Measurements from ENCODE around the gene ZNF598.

Gene ZNF598

GRCh38 chr16:1991948-1992703 lies 17.5 kb downstream of the ZNF598 start:
- peak in 50 of 51 donors; percentile 18 to 92 (median 80) for DNase-seq

DNA sequence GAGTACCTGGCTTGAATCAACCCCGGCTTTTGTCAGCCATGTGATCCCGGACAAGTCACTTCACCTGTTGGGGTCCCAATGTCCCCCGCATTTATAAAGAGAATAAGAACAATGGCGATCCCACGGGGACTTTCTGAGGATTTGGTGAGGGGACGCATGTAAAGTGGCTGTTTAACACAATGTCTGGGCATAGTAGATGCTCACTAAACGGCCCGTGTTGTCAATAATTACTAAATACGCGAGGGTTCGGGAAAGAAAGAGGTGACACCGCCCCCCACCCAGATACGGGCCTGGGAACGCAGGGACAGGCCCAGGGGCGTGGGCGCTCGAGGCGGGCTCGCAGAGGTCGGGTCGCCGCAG lies 18.1 kb downstream of the ZNF598 start:
- DNase-seq, result no peak

GRCh38 chr16:1991135-1991551 lies 18.5 kb downstream of the ZNF598 start:
- peak in 1 of 51 donors; percentile 13 for DNase-seq

- peak in 1 of 51 donors; percentile 23 for DNase-seq
These were observed 19.1 kb downstream of the ZNF598 start for GRCh38 chr16:1990351-1991134.

DNA sequence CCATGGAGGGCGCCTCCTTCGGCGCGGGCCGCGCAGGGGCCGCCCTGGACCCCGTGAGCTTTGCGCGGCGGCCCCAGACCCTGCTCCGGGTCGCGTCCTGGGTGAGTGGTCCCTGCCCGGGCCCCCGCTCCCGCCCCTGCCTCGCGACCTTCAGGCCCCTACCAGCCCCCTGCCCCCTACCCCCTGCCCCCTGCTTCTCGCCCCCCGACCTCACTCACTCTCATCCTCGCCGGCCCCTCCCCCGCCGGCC lies 19.6 kb downstream of the ZNF598 start:
- no peak for DNase-seq

DNA sequence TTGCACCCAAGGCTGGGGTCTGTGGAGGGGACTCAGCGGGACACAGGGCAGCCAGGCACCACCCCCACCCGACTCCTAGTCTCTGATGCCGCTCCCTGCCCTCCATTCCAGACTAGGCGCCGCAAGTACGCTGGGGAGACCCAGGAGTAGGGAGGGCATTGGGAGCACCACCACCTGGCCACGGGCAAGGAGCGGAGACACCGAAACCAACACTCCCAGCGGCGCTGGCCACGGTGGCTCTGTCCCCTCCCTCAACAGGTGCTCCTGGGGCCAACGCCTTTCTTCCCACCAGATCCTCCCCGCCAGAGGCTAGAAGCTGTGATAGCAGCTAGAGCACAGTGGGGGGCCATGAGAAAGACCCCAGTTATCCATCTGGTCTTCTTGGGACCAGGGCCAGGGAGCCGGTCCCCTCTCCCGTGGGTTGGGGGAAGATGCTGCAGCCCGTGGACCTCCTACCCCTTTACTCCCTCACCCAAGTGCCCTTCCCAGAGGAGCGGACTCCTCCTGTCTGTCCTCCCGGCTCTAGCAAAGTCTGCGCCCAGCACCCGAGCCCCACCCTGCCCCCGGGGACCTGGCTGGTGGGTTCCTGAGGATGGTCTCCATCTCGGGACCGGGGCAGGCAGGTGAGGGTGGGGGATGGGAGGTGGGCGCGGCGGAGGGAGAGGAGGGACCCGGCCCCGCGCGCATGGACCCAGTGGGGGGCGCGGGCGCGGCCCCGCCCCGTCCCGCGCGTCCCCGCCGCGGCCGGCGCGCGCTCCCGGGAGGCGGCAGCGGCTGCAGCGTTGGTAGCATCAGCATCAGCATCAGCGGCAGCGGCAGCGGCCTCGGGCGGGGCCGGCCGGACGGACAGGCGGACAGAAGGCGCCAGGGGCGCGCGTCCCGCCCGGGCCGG lies 20.2 kb downstream of the ZNF598 start, which contains the start of gene SYNGR3:
TSS of gene SYNGR3 (plus strand) at position 762 of the 892 bp plus-strand sequence. CDS start 133 bp downstream, outside the sequence.
- no peak for DNase-seq

DNA sequence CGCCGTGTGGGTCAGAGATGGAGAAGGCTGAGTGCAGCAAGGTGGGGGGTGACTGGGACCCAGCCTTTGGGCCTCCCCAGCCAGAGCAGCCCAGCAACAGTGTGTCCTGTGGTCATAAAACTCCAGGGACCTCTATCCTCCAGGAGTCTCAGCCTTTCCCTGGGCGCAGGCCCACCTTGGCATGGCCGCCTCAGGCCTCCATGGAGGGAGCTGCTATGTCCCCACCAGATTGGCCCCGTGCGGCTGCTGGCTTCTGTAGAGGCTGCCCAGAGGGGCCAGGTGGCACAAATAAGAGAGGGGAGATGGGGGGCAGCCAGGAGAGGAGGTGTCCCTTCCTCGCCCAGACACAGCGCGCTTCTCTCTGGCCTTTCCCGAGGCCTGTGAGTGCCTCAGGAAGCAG lies 22.4 kb downstream of the ZNF598 start:
- DNase-seq, result no peak

DNA sequence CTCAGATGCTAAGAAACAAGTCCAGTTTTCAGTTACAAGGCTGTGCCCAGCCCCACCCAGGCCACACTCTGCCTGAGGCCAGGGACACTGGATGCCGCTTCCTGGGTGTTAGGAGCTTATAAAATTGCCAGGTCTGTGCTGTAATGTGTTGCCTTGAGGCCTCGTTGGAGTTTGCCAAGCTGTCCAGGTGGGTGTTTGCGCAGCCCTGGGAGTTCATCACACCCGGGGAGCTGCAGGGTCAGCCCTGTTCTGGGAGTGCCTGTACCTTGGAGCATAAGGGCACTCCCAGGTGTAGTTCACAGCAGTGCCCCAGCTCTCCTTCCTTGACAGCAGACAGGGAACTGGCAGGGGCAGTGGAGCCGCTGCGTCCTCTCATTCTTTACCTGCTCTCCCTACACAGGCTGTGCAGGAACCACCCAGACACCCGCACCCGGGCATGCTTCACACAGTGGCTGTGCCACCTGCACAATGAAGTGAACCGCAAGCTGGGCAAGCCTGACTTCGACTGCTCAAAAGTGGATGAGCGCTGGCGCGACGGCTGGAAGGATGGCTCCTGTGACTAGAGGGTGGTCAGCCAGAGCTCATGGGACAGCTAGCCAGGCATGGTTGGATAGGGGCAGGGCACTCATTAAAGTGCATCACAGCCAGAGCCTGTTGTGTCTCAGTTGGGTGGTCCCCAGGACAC lies 24.0 kb downstream of the ZNF598 start:
- DNase-seq, result no peak

- peak in 9 of 51 donors; percentile 29 to 56 (median 47) for DNase-seq
These were observed 25.0 kb downstream of the ZNF598 start for GRCh38 chr16:1984347-1985225.

GRCh38 chr16:1983544-1984346 lies 25.9 kb downstream of the ZNF598 start, which contains the start of gene GFER:
Gene GFER, plus strand, starts transcription at chr16:1984193. Its CDS starts 26 bp downstream, at chr16:1984219.
- DNase-seq, result peak in 50 of 51 donors; percentile 35 to 92 (median 80)

DNA sequence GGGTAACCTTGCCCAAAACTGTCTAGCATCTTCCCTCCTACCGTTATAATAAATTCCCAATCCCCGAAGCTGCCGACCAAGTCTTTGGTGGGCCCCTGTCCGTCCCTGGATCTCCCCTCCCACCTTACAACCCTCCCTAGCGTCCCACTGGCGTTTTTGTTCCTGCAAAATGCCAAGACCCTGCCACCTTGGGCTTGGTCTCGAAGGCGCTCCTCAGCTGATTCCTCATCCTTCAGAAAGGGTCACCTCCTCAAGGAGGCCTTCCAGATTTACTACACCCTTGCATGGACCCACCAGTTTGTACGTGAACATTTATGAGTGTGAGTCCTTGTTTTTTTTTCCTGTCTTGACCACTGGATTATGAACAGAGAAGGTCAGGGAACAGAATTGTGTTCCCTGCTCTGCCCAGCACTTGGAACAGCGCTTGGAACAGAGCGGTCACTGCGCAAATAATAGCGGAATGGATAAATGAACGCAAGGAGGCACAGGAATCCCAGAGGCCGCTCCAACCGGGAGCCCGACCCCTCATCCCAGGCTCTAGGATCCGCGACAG lies 26.6 kb downstream of the ZNF598 start:
- DNase-seq, result no peak

DNA sequence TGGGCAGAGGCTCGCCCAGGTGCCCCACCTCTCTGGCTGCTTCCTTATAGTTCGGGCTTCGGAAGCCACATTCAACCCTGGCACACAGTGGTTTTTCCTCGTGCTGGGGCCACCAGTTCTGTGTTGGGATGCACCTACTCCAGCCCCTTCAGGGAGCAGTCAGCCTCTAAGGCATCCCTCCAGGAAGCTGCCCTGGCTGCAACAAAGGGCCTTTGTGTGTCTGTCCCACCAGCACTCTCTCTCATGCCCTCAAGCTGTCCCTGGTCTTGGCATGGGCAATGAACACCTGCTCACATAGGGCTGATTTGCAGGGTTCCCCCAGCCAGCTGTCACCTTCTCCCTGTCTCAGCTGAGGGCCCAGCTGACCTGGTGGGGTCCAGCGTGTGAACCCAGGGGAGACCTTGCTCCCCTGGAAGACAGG lies 27.6 kb downstream of the ZNF598 start:
- DNase-seq, result peak in 15 of 51 donors; percentile 2 to 54 (median 36)

GRCh38 chr16:1981398-1981836 lies 28.2 kb downstream of the ZNF598 start, which contains the start of gene NOXO1:
Gene NOXO1, minus strand, starts transcription at chr16:1981469. Its CDS starts 290 bp downstream, at chr16:1981179.
- DNase-seq, result no peak

- DNase-seq, result no peak
These were observed 28.9 kb downstream of the ZNF598 start for GRCh38 chr16:1980770-1981087.

DNA sequence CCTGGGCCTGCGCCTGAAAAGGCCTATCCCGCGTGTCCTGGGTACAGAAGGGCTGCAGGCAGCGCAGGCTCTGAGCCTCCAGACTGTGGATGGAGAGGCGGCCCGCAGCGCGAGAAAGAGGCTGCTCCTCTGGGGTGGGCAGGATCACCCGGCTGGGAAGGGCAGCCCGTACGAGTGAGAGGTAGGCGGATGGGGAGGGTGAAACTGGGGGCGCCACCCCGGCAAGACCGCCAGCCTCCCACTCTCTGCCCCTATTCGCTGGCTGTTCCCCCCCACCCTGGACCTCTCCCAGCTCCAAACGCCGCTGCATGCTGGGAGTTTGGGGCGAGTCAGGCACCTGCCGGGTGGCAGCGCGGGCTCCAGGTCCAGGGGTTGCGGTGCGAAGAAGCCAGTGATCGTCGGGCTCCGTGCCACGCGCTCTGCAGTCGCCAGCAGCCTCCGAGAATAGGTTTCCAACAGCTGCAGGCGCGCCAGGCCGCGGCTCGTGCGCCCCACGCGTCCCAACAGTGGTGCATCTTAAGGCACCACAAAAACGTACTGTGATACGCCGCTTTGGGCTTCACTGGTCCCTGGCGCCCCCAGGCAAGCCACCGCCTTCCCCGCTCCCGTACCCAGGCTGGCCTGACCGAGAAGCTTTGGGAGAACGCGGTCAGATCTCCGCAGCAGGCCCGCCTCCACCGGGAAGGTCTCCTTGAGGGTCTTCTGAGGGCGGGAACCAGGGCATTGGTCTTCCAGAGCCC lies 29.4 kb downstream of the ZNF598 start:
- no peak for DNase-seq

DNA sequence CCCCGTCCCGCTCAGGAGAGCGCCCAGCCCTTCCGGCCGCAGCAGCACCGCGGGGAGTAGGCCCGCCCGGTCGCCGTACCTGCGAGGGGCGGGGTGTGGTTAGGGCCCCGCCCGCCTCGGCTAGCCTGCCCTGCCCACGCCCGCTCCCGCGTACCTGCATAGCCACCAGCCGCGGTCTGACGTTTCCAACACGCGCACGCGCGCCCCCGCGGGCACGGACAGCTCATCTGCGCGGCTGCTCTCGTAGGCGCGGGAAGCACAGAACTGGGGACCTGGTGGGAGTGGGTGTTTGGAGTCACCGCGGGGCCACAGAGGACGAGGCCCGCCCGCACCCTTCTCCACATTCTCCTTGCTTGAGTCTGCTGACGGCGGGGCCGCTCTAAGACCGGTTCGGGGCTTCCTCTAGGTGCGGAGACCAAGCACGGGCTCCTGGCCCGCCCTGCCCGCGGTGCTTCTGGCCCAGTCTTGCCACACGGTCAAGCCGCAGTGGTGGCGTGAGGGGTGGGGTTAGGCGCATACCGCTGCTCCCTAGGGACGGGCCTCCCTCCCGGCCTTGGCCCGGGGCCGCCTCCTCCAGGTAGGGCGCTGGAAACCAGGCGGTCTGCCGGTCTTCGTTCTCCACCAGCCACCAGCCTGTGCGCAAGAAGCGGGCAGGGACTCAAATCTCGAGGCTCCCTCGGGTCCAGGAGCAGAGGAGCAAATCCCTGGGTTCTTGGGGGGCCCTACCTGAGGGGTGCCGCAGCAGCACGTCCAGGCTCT lies 30.2 kb downstream of the ZNF598 start:
- DNase-seq, result no peak

DNA sequence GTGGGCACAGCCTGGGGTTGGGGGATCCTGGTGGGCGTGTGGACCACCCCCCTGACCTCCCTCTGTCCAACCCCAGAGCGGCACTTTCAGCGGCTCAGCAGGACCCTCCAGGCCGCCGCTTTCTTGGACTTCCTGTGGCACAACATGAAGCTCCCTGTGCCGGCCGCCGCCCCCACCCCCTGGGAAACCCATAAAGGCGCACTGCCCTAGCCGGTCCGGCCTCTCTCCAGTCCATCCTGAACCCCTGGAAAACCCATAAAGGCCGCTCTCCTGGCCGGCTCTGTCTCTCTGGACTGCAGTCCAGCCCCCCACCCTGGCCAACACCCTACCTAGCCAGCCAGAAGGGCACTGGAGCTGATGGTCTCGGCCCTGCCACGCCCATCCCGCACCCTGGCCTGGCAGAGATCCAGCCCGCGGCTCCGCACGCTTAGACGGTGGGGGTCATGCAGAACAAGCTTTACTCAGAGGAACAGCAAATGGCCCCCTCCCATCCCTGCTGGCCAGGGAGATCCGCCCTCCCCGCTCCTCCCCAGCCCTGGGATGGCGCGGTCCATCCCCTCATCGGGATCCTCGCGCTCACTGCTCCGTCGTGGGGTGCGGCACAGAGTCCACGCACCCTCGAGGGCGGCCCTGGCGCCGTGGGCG lies 31.0 kb downstream of the ZNF598 start:
- DNase-seq, result no peak
